Gastroesophageal sphincter (tissue), 4 donors: ENCODE measurements around the gene EXOG. TPM values are rescaled to one million over a fixed set of nuclear protein-coding genes. Genes with fewer than 3 reads are reported as not detected.

Experiments used
- ATAC-seq: fragments of 150-250 bp; one replicate; pipeline ENCODE4 v1.9.1; 2016; ENCODE audit warnings: mild to moderate bottlenecking, moderate library complexity
- H3K27ac ChIP-seq, 4 donors: fragments of 200-600 bp; sonication (generic) in 3 of 4; 1 replicate in 3 of 4; 2 replicates in 1 of 4; pipeline ENCODE4 v1.5.1; 2016 to 2019
- H3K27me3 ChIP-seq: fragments of 200-600 bp; sonication (generic); one replicate; pipeline ENCODE4 v1.5.1; 2019
- H3K36me3 ChIP-seq, 2 donors: fragments of 200-600 bp; sonication (generic); one replicate each; pipeline ENCODE4 v1.5.1; 2019; ENCODE audit warnings: control low read depth in 1 of 2
- H3K4me1 ChIP-seq, 3 donors: fragments of 200-600 bp; sonication (generic); 1 replicate in 2 of 3; 2 replicates in 1 of 3; pipeline ENCODE4 v1.5.1; 2016 to 2019; ENCODE audit warnings: control low read depth in 2 of 3
- H3K4me3 ChIP-seq, 2 donors: fragments of 200-600 bp; sonication (generic); one replicate each; pipeline ENCODE4 v1.5.1; 2019; ENCODE audit warnings: mild to moderate bottlenecking in 1 of 2, moderate library complexity in 1 of 2
- H3K9me3 ChIP-seq, 3 donors: fragments of 200-600 bp; sonication (generic); one replicate each; pipeline ENCODE4 v1.5.1; 2017 to 2019; ENCODE audit warnings: control low read depth in 2 of 3
- CTCF ChIP-seq, 4 experiments: fragments of 200-600 bp in 2 of 4; fragments of 450-650 bp in 2 of 4; sonication (generic) in 1 of 4; IDR thresholded peaks; one replicate each; pipeline ENCODE4 v1.5.1; 2017 to 2019; ENCODE audit warnings: antibody characterized with exemption in 4 of 4, mild to moderate bottlenecking in 2 of 4, moderate library complexity in 2 of 4
- EP300 ChIP-seq: sonication (generic); formaldehyde crosslinking; IDR thresholded peaks from one replicate; pipeline ENCODE4 v1.6.1; 2017; ENCODE audit warnings: antibody characterized with exemption, mild to moderate bottlenecking
- POLR2A ChIP-seq, 2 donors: fragments of 450-650 bp; IDR thresholded peaks; one replicate each; pipeline ENCODE4 v1.6.1; 2017; ENCODE audit warnings: antibody characterized with exemption in 2 of 2, mild to moderate bottlenecking in 2 of 2, moderate library complexity in 1 of 2
- POLR2AphosphoS5 ChIP-seq: sonication (generic); formaldehyde crosslinking; IDR thresholded peaks from one replicate; pipeline ENCODE4 v1.6.1; 2017; ENCODE audit warnings: antibody characterized with exemption
- WGBS, 2 donors: methylation state at CpG; one replicate each; pipeline ENCODE4 v1.1.5; 2018; ENCODE audit warnings: low coverage in 1 of 2; 5-methylcytosine and 5-hydroxymethylcytosine counted together
- total RNA-seq, 4 donors: library from RNA; depleted of rRNA; stranded (reverse); fragments of >200 nt; gene quantifications; one replicate each; pipeline ENCODE4 v1.1.0, GENCODE V29; 2016

EXOG gene
- total RNA-seq, 4 donors from 2014 or later = 10.5 to 38.3 (median 19.3) TPM

GRCh38 chr3:38454178-38454883 lies 41.8 kb upstream of the EXOG start:
- peak overlapping the region; percentile 69 to 95 for H3K4me3 ChIP-seq
- ATAC-seq = peak; percentile 46
- no peaks in the 10 kb centered on the region for H3K36me3 ChIP-seq
- H3K27me3 ChIP-seq = no peaks in the 10 kb centered on the region
- 0% methylated on average over 2 of the region's 78 CpGs for WGBS, 2 donors
- H3K4me1 ChIP-seq = peaks cover 0 to 56% (median 18%) of the 10 kb centered on the region in 3 donors
- no peaks in the 10 kb centered on the region for H3K9me3 ChIP-seq
- peak overlapping the region; percentile 40 to 94 (median 89) for H3K27ac ChIP-seq
- TF ChIP-seq EP300 (no peak), POLR2A (IDR thresholded peaks at IDR 0.05) (peak in 1 of 2 donors; percentile 31)

- H3K9me3 ChIP-seq = no peaks in the 10 kb centered on the region
- no CpG with 5 or more reads among the region's 72 CpGs for WGBS, 2 donors
- no peaks in the 10 kb centered on the region for H3K36me3 ChIP-seq
- H3K27me3 ChIP-seq = no peaks in the 10 kb centered on the region
- H3K27ac ChIP-seq = peak overlapping the region; percentile 2 to 94 (median 89)
- ATAC-seq = peak; percentile 67
- H3K4me1 ChIP-seq = peaks cover 0 to 63% (median 24%) of the 10 kb centered on the region in 3 donors
- peak; percentile 39 for TF ChIP-seq POLR2AphosphoS5
- TF ChIP-seq POLR2A (IDR thresholded peaks at IDR 0.05) = no peak
- peak overlapping the region; percentile 69 to 95 for H3K4me3 ChIP-seq
These were observed 41.1 kb upstream of the EXOG start for GRCh38 chr3:38454884-38455638.

GRCh38 chr3:38455639-38456430 lies 40.3 kb upstream of the EXOG start:
- no peaks in the 10 kb centered on the region for H3K36me3 ChIP-seq
- no peaks in the 10 kb centered on the region for H3K9me3 ChIP-seq
- peaks cover 0 to 71% (median 32%) of the 10 kb centered on the region in 3 donors for H3K4me1 ChIP-seq
- peak; percentile 20 for ATAC-seq
- no peaks in the 10 kb centered on the region for H3K27me3 ChIP-seq
- H3K4me3 ChIP-seq = peak overlapping the region; percentile 69 to 95
- 67% methylated on average over 1 of the region's 15 CpGs; no CpG with 5 or more reads in 1 of the 2 donors for WGBS, 2 donors
- H3K27ac ChIP-seq = peak overlapping the region; percentile 2 to 94 (median 89)
- no peak for TF ChIP-seq POLR2A (IDR thresholded peaks at IDR 0.05)
- TF ChIP-seq CTCF (IDR thresholded peaks at IDR 0.05) = no peak
- TF ChIP-seq EP300 = no peak
- no peak for TF ChIP-seq POLR2AphosphoS5

GRCh38 chr3:38457111-38458003 lies 38.8 kb upstream of the EXOG start:
- TF ChIP-seq EP300 (no peak), POLR2A (IDR thresholded peaks at IDR 0.05) (no peak), POLR2AphosphoS5 (no peak), CTCF (IDR thresholded peaks at IDR 0.05) (no peak)
- Histone ChIP-seq H3K27ac (no peak overlapping the region), H3K4me3 (no peak overlapping the region), H3K9me3 (no peaks in the 10 kb centered on the region), H3K4me1 (peaks cover 0 to 80% (median 38%) of the 10 kb centered on the region in 3 donors), H3K36me3 (no peaks in the 10 kb centered on the region), H3K27me3 (no peaks in the 10 kb centered on the region)
- no peak for ATAC-seq
- WGBS, 2 donors = 79 to 90% methylated on average over 3 to 7 of the region's 9 CpGs

- Histone ChIP-seq H3K4me1 (peaks cover 0 to 71% (median 34%) of the 10 kb centered on the region in 3 donors), H3K4me3 (no peak overlapping the region), H3K36me3 (no peaks in the 10 kb centered on the region), H3K9me3 (no peaks in the 10 kb centered on the region), H3K27me3 (no peaks in the 10 kb centered on the region), H3K27ac (peak overlapping the region in 3 of 4 donors; percentile 14 to 63 (median 60))
- WGBS, 2 donors = 10 to 63% methylated on average over 2 of the region's 13 CpGs
- peak; percentile 40 for ATAC-seq
- no peak for TF ChIP-seq POLR2A (IDR thresholded peaks at IDR 0.05)
- TF ChIP-seq POLR2AphosphoS5 = peak; percentile 73
These were observed 37.2 kb upstream of the EXOG start for GRCh38 chr3:38458796-38459498.
